Iris pigment epithelial cell (primary cell): ENCODE measurements around the gene KDM2A.
A peak's percentile ranks its signal among the peaks of the same experiment; 100 is the strongest.

Experiments used
- DNase-seq: peaks from one replicate; pipeline ENCODE4 v3.0.0-alpha.2; 2011; ENCODE audit warnings: low read depth

Gene KDM2A

GRCh38 chr11:67286621-67287333 is 167.7 kb downstream of the KDM2A start:
- no peak for DNase-seq

- DNase-seq, result no peak
These were observed 168.5 kb downstream of the KDM2A start for GRCh38 chr11:67287355-67288197.

GRCh38 chr11:67288198-67288451 is 169.1 kb downstream of the KDM2A start:
- no peak for DNase-seq

- DNase-seq, result peak; percentile 94
These were observed 169.6 kb downstream of the KDM2A start for GRCh38 chr11:67288452-67289225.

- no peak for DNase-seq
These were observed 170.2 kb downstream of the KDM2A start, which contains the start of gene ANKRD13D for GRCh38 chr11:67289226-67289650. TSS of gene ANKRD13D (plus strand) at chr11:67289303. CDS start at chr11:67289461, 158 bp downstream.

GRCh38 chr11:67289651-67290479 is 170.8 kb downstream of the KDM2A start:
- DNase-seq, result peak; percentile 30

- peak; percentile 80 for DNase-seq
These were observed 171.7 kb downstream of the KDM2A start for GRCh38 chr11:67290801-67291200.

- no peak for DNase-seq
These were observed 172.7 kb downstream of the KDM2A start for GRCh38 chr11:67291481-67292381.

- no peak for DNase-seq
These were observed 173.6 kb downstream of the KDM2A start for GRCh38 chr11:67292671-67293070.

GRCh38 chr11:67293090-67293489 is 174.0 kb downstream of the KDM2A start:
- peak; percentile 70 for DNase-seq

- no peak for DNase-seq
These were observed 176.8 kb downstream of the KDM2A start for GRCh38 chr11:67295846-67296245.

GRCh38 chr11:67298786-67299185 is 179.7 kb downstream of the KDM2A start:
- DNase-seq, result no peak

- no peak for DNase-seq
These were observed 180.6 kb downstream of the KDM2A start for GRCh38 chr11:67299471-67300191.

- DNase-seq, result no peak
These were observed 181.2 kb downstream of the KDM2A start for GRCh38 chr11:67300256-67300755.

GRCh38 chr11:67300756-67301312 is 181.8 kb downstream of the KDM2A start:
- no peak for DNase-seq

GRCh38 chr11:67301313-67301921 is 182.4 kb downstream of the KDM2A start:
- DNase-seq, result no peak

- peak; percentile 91 for DNase-seq
These were observed 183.0 kb downstream of the KDM2A start for GRCh38 chr11:67301951-67302516.

GRCh38 chr11:67302571-67303131 is 183.6 kb downstream of the KDM2A start:
- peak; percentile 64 for DNase-seq
